ENCODE data around the gene SLC2A5. TPM values are rescaled to one million over a fixed set of nuclear protein-coding genes. Genes with fewer than 3 reads are reported as not detected.
A peak's percentile ranks its signal among the peaks of the same experiment; 100 is the strongest.

Gene SLC2A5
- total and polyA plus RNA-seq, 9 of the 15 experiments (the other 6 are each of a cell fraction or from before 2014, with no cell fraction given), result 0.08 TPM; not detected in 8

- no TSS peak for BruUV-seq (replicated peaks)
- in situ Hi-C loops (cut with MboI), result loop anchor here (5.0 kb wide), 1 partner anchor 82 kb away; no protein-coding TSS in a partner anchor
- WGBS (ENCODE audit: insufficient coverage, low coverage, missing lambda C conversion rate), result 10% methylated on average over 7 of the region's 7 CpGs
- TF ChIP-seq ZNF316 (IDR thresholded peaks at IDR 0.05), result peak; percentile 16; the same call in 1 of the 2 replicates
- peak; percentile 55 for TF ChIP-seq NFE2 (IDR thresholded peaks at IDR 0.05; ENCODE audit: low read depth)
- no peak for TF ChIP-seq ZFX (CRISPR knock-in tag; IDR thresholded peaks at IDR 0.05)
- TF ChIP-seq CBX1 (IDR thresholded peaks at IDR 0.05; ENCODE audit: low read depth), result no peak
- peak; percentile 6 to 28 (median 22); a peak in 1 of 6 replicates for TF ChIP-seq CTCF (IDR thresholded peaks at IDR 0.05 in 2 of 3, conservative IDR thresholded peaks at IDR 0.05 in 1 of 3; ENCODE audit: insufficient read depth in 2 of 3, low read depth in 1 of 3, low read length in 3 of 3)
- no peak for TF ChIP-seq HMBOX1 (IDR thresholded peaks at IDR 0.05)
- TF ChIP-seq RAD51 (IDR thresholded peaks at IDR 0.05; ENCODE audit: borderline replicate concordance, low read depth), result no peak
- TF ChIP-seq PYGO2 (tag; IDR thresholded peaks at IDR 0.05), result no peak
- no peak for TF ChIP-seq SIN3B (IDR thresholded peaks at IDR 0.05; ENCODE audit: low read depth)
- TF ChIP-seq DIDO1 (tag; IDR thresholded peaks at IDR 0.05; ENCODE audit: low read depth), result no peak
- TF ChIP-seq NR2C1 (IDR thresholded peaks at IDR 0.05), result no peak
- TF ChIP-seq NR2C1 (tag; IDR thresholded peaks at IDR 0.05), result no peak
- TF ChIP-seq TSC22D4 (tag; IDR thresholded peaks at IDR 0.05), result no peak
- no peak for TF ChIP-seq NR0B1 (IDR thresholded peaks at IDR 0.05; ENCODE audit: partially characterized antibody)
- no peak for TF ChIP-seq ZNF592 (IDR thresholded peaks at IDR 0.05)
- no peak for TF ChIP-seq ZKSCAN3 (CRISPR knock-in tag; IDR thresholded peaks at IDR 0.05)
Measured at GRCh38 chr1:9099555-9099954, 30.1 kb upstream of the SLC2A5 start.

More at GRCh38 chr1:9099555-9099954, 30.1 kb upstream of the SLC2A5 start:
- Histone ChIP-seq H3K27ac (ENCODE audit: extremely low read depth, low read depth, low read length) (no peak overlapping the region), H4K20me1 (replicated peaks; ENCODE audit: control insufficient read depth, insufficient read depth, low read length) (0 out of 2 replicates have a peak, but pooled peaks cover 3% of the 10 kb centered on the region), H2AFZ (ENCODE audit: low read depth, low read length) (no peak overlapping the region), H3K36me3 (ENCODE audit: control insufficient read depth, insufficient read depth, low read length) (no peaks in the 10 kb centered on the region), H3K9me1 (ENCODE audit: control insufficient read depth, insufficient read depth, low read length) (no peaks in the 10 kb centered on the region), H3K9ac (ENCODE audit: insufficient read depth in 1 of 2, low read depth in 2 of 2, low read length in 2 of 2) (no peak overlapping the region), H3K79me2 (ENCODE audit: control insufficient read depth, insufficient read depth, low read length) (no peaks in the 10 kb centered on the region), H3K4me3 (no peak overlapping the region), H3K4me1 (replicated peaks in 1 of 2; ENCODE audit: control insufficient read depth in 2 of 2, insufficient read depth in 2 of 2, low read length in 2 of 2) (no peaks in the 10 kb centered on the region; a peak in 1 of 5 replicates), H3K4me2 (ENCODE audit: insufficient read depth, low read length) (no peak overlapping the region), H3K27me3 (ENCODE audit: control insufficient read depth in 2 of 2, insufficient read depth in 2 of 2, low read length in 2 of 2) (peaks cover 25 to 52% of the 10 kb centered on the region in 2 experiments), H3K9me3 (replicated peaks; ENCODE audit: control insufficient read depth, insufficient read depth, low read depth, low read length) (peaks cover 5% of the 10 kb centered on the region)
- ChIA-PET CTCF (ENCODE audit: low intra/inter-chr PET ratio) (no interaction called here), POLR2A (no interaction called here)
- DNase-seq (ENCODE audit: extremely low read depth in 1 of 4, low spot score in 3 of 4) (peak in 2 of 4 experiments; percentile 21 to 25), ATAC-seq (peak; percentile 69), FAIRE-seq (no peak)
- intact Hi-C loops (cut with micrococcal nuclease), result no loop called here
